SK-N-SH (cell line): ENCODE measurements around the gene TAF6. TPM values are rescaled to one million over a fixed set of nuclear protein-coding genes. Genes with fewer than 3 reads are reported as not detected.

Experiments used
- CTCF ChIA-PET: fragments of 300-600, 350-600 bp; formaldehyde crosslinking; extraction: SDS; loops from one replicate; lab custom pipeline; 2021; lab: Yijun Ruan, JAX
- POLR2A ChIA-PET: fragments of 350-600 bp; sonication (Branson Sonifier 250); formaldehyde crosslinking; extraction: SDS; loops from one replicate; lab custom pipeline; 2020; ENCODE audit warnings: antibody characterized with exemption, inconsistent platforms; lab: Yijun Ruan, JAX
- DNase-seq: peaks from one replicate; pipeline ENCODE4 v3.0.0; 2012
- H2AFZ ChIP-seq: fragments of 200-600 bp; sonication (generic); 2 replicates; pipeline ENCODE4 v1.8.1; 2016; ENCODE audit warnings: antibody characterized with exemption, mild to moderate bottlenecking, low read depth
- H3F3A ChIP-seq: fragments of 200-600 bp; sonication (generic); replicated peaks from 2 replicates; pipeline ENCODE3; 2016; ENCODE audit warnings: antibody characterized with exemption, mild to moderate bottlenecking; ENCODE audit not compliant: insufficient read depth
- H3K27ac ChIP-seq, 2 experiments: fragments of 200-500 bp in 1 of 2; fragments of 200-600 bp in 1 of 2; sonication (Bioruptor generic) in 1 of 2; sonication (generic), shearing (Covaris generic) in 1 of 2; 2 replicates each; pipeline versions ENCODE4 v1.5.1 to v1.6.1; 2014 to 2016; ENCODE audit warnings: low read depth in 2 of 2, inconsistent platforms in 1 of 2, low read length in 1 of 2, mild to moderate bottlenecking in 1 of 2, mixed read lengths in 1 of 2
- H3K27me3 ChIP-seq: fragments of 200-600 bp; sonication (generic), shearing (Covaris generic); 2 replicates; pipeline ENCODE4 v1.6.1; 2016; ENCODE audit warnings: mixed run types; ENCODE audit not compliant: insufficient read depth
- H3K36me3 ChIP-seq, 2 experiments: fragments of 200-500 bp in 1 of 2; fragments of 200-600 bp in 1 of 2; sonication (Bioruptor generic) in 1 of 2; sonication (generic) in 1 of 2; replicated peaks in 1 of 2; 2 replicates each; pipeline versions ENCODE3 to v1.5.1; 2014 to 2016; ENCODE audit warnings: low read length in 1 of 2, mild to moderate bottlenecking in 1 of 2; ENCODE audit not compliant: insufficient read depth in 2 of 2, control insufficient read depth in 1 of 2
- H3K4me1 ChIP-seq, 2 experiments: fragments of 200-500 bp in 1 of 2; fragments of 200-600 bp in 1 of 2; sonication (Bioruptor generic) in 1 of 2; sonication (generic), shearing (Covaris generic) in 1 of 2; 2 replicates each; pipeline versions ENCODE4 v1.5.1 to v1.6.1; 2014 to 2016; ENCODE audit warnings: low read depth in 1 of 2, low read length in 1 of 2, mixed run types in 1 of 2; ENCODE audit not compliant: insufficient read depth in 2 of 2, control insufficient read depth in 1 of 2
- H3K4me2 ChIP-seq: fragments of 200-600 bp; sonication (generic), shearing (Covaris generic); 2 replicates; pipeline ENCODE4 v1.6.1; 2017; ENCODE audit warnings: mixed run types
- H3K4me3 ChIP-seq, 2 experiments: fragments of 200-500 bp in 1 of 2; fragments of 200-600 bp in 1 of 2; sonication (Bioruptor generic) in 1 of 2; sonication (generic), shearing (Covaris generic) in 1 of 2; 2 replicates each; pipeline versions ENCODE4 v1.5.1 to v1.8.1; 2014 to 2016; ENCODE audit warnings: low read depth in 2 of 2, inconsistent platforms in 1 of 2, low read length in 1 of 2, mild to moderate bottlenecking in 1 of 2, mixed read lengths in 1 of 2, moderate library complexity in 1 of 2
- H3K79me2 ChIP-seq: fragments of 200-600 bp; sonication (generic); 2 replicates; pipeline ENCODE4 v1.8.1; 2017; ENCODE audit warnings: mild to moderate bottlenecking; ENCODE audit not compliant: insufficient read depth
- H3K9ac ChIP-seq: fragments of 200-600 bp; sonication (generic); 2 replicates; pipeline ENCODE4 v1.6.1; 2017; ENCODE audit warnings: mixed run types
- H3K9me2 ChIP-seq: fragments of 200-600 bp; sonication (generic); 2 replicates; pipeline ENCODE4 v1.6.1; 2017; ENCODE audit warnings: mixed run types
- H3K9me3 ChIP-seq: fragments of 200-600 bp; sonication (generic); 2 replicates; pipeline ENCODE4 v1.6.1; 2017; ENCODE audit warnings: mixed run types, mild to moderate bottlenecking, moderate library complexity
- H4K20me1 ChIP-seq: fragments of 200-600 bp; sonication (generic); 2 replicates; pipeline ENCODE4 v1.6.1; 2017; ENCODE audit warnings: mild to moderate bottlenecking, mixed run types; ENCODE audit not compliant: insufficient read depth
- CTCF ChIP-seq: fragments of 200-600 bp; sonication (generic); IDR thresholded peaks from 2 replicates; pipeline ENCODE4 v1.6.1; 2017; ENCODE audit warnings: antibody characterized with exemption, mild to moderate bottlenecking, moderate library complexity
- EP300 ChIP-seq, 2 experiments: IDR thresholded peaks; 2 replicates each; pipeline versions ENCODE4 v1.4.0 to v1.6.1; 2012; ENCODE audit warnings: borderline replicate concordance in 1 of 2, low read depth in 1 of 2, low read length in 1 of 2
- FOSL2 ChIP-seq: IDR thresholded peaks from 2 replicates; pipeline ENCODE4 v1.4.0; 2012; ENCODE audit warnings: low read depth, mild to moderate bottlenecking, moderate library complexity, borderline replicate concordance
- GABPA ChIP-seq: IDR thresholded peaks from 2 replicates; pipeline ENCODE4 v1.4.0; 2012; ENCODE audit warnings: low read depth, mild to moderate bottlenecking
- IRF3 ChIP-seq: fragments of 150-350 bp; IDR thresholded peaks from 2 replicates; pipeline ENCODE4 v1.6.1; 2016; ENCODE audit warnings: mild to moderate bottlenecking, low read depth, low read length
- JUND ChIP-seq: IDR thresholded peaks from 2 replicates; pipeline ENCODE4 v1.4.0; 2012
- NFIC ChIP-seq: IDR thresholded peaks from 2 replicates; pipeline ENCODE4 v1.4.0; 2012; ENCODE audit warnings: borderline replicate concordance
- REST ChIP-seq: IDR thresholded peaks from 2 replicates; pipeline ENCODE4 v1.6.1; 2012; ENCODE audit warnings: mild to moderate bottlenecking, low read depth, low read length, moderate library complexity
- RFX5 ChIP-seq: IDR thresholded peaks from 2 replicates; pipeline ENCODE4 v1.6.1; 2012; ENCODE audit warnings: mild to moderate bottlenecking, improper control_type of control experiment, low read length
- SIN3A ChIP-seq: IDR thresholded peaks from 2 replicates; pipeline ENCODE4 v1.6.1; 2012; ENCODE audit warnings: low read depth, mild to moderate bottlenecking, low read length, moderate library complexity, borderline replicate concordance
- USF1 ChIP-seq: IDR thresholded peaks from 2 replicates; pipeline ENCODE4 v1.4.0; 2012; ENCODE audit warnings: low read depth, borderline replicate concordance
- WGBS: methylation state at CpG from one replicate; pipeline ENCODE4 v1.1.6; 2017; ENCODE audit warnings: low lambda C conversion rate; 5-methylcytosine and 5-hydroxymethylcytosine counted together
- polyA plus RNA-seq, 3 experiments: library from polyadenylated mRNA; depleted of rRNA; stranded (reverse); fragments of >200 nt; gene quantifications; 2 replicates each; pipeline ENCODE4 v1.2.3, GENCODE V29; 2012

The TAF6 gene
- polyA plus RNA-seq, 1 of the 3 experiments (the other 2 are of a cell fraction), result 70.5 TPM

GRCh38 chr7:100119072-100119969, at the start of gene TAF6, which contains the start of gene CNPY4 (continued):
- TF ChIP-seq GABPA, result no peak; the same call in 1 of the 2 replicates
- peak; percentile 84 for TF ChIP-seq REST
- no peak for TF ChIP-seq USF1
- TF ChIP-seq FOSL2, result no peak
- no peak for TF ChIP-seq IRF3

- Histone ChIP-seq H3K9me2 (no peaks in the 10 kb centered on the region), H3K27ac (no peak overlapping the region), H4K20me1 (no peaks in the 10 kb centered on the region), H3K36me3 (peaks cover 0 to 2% of the 10 kb centered on the region in 2 experiments), H3K27me3 (no peaks in the 10 kb centered on the region), H3K9ac (peak overlapping the region; percentile 26; the same call in 1 of the 2 replicates), H3K4me2 (peak overlapping the region; percentile 71), H3K9me3 (no peaks in the 10 kb centered on the region), H2AFZ (peak overlapping the region; percentile 82), H3F3A (peaks cover 18% of the 10 kb centered on the region), H3K4me3 (peak overlapping the region; percentile 36 to 41), H3K4me1 (peaks cover 0 to 18% of the 10 kb centered on the region in 2 experiments; a peak in 1 of 4 replicates), H3K79me2 (no peaks in the 10 kb centered on the region)
- CTCF ChIA-PET, result interaction anchor here (0.8 to 4.0 kb wide), 7 partner anchors 8 to 240 kb away, joined by 3 to 39 read pairs (median 3); no protein-coding TSS in a partner anchor
- DNase-seq, result peak; percentile 69
- no peak for TF ChIP-seq NFIC
- TF ChIP-seq EP300 (IDR thresholded peaks at IDR 0.05; ENCODE audit: borderline replicate concordance in 1 of 2, low read depth in 1 of 2, low read length in 1 of 2), result no peak
- no peak for TF ChIP-seq RFX5
- TF ChIP-seq SIN3A, result no peak
- no peak for TF ChIP-seq CTCF
- TF ChIP-seq JUND, result no peak
- POLR2A ChIA-PET, result interaction anchor here (0.7 to 1.5 kb wide), 4 partner anchors 9 to 22 kb away, joined by 3 to 7 read pairs (median 4); partner anchors contain the start of genes LAMTOR4 and TRAPPC14
- WGBS, result 23% methylated on average over 11 of the region's 11 CpGs
Measured at GRCh38 chr7:100167912-100168323, 48.8 kb upstream of the TAF6 start.
